Dendritic cell treated with granulocyte-macrophage colony-stimulating factor and Interleukin-4, amounts not matched to agents 40 ng/mL and 50 ng/mL, for 4 days (primary cell): Measurements from ENCODE around the gene FKBP1A.
"Not testable (repeated sequence)": the region's sequence is repeated elsewhere in the genome, so short reads cannot be mapped to it uniquely, and the experiment has no call there.

Experiments used
- H3K27ac Mint-ChIP-seq: one replicate; pipeline ENCODE4 v1.8.0; 2022; ENCODE audit warnings: mild to moderate bottlenecking, mixed read lengths
- H3K27me3 Mint-ChIP-seq: one replicate; pipeline ENCODE4 v1.8.0; 2022; ENCODE audit warnings: mild to moderate bottlenecking, mixed read lengths
- H3K36me3 Mint-ChIP-seq: one replicate; pipeline ENCODE4 v1.8.0; 2022; ENCODE audit warnings: low read depth, mixed read lengths
- H3K4me1 Mint-ChIP-seq: one replicate; pipeline ENCODE4 v1.8.0; 2022; ENCODE audit warnings: low read depth, mixed read lengths
- H3K4me3 Mint-ChIP-seq: one replicate; pipeline ENCODE4 v1.8.0; 2022; ENCODE audit warnings: mild to moderate bottlenecking, moderate library complexity, mixed read lengths
- H3K9me3 Mint-ChIP-seq: one replicate; pipeline ENCODE4 v1.8.0; 2022; ENCODE audit warnings: mixed read lengths
- intact Hi-C: fragments of 100-400 bp; cut with micrococcal nuclease; formaldehyde crosslinking; loops from one replicate; pipeline ENCODE4 v1.15.0; 2022

The FKBP1A gene

GRCh38 chr20:1357921-1358671 lies 34.8 kb downstream of the FKBP1A start:
- Mint-ChIP-seq H3K9me3 (peaks cover 20% of the 10 kb centered on the region), H3K27ac (no peak overlapping the region), H3K4me3 (no peak overlapping the region), H3K27me3 (no peaks in the 10 kb centered on the region), H3K4me1 (peaks cover 14% of the 10 kb centered on the region), H3K36me3 (peaks cover 99% of the 10 kb centered on the region)
- intact Hi-C loops, result no loop called here

GRCh38 chr20:1353956-1354355 lies 38.9 kb downstream of the FKBP1A start:
- Mint-ChIP-seq H3K27ac (no peak overlapping the region), H3K27me3 (no peaks in the 10 kb centered on the region), H3K9me3 (peaks cover 45% of the 10 kb centered on the region), H3K36me3 (peaks cover 87% of the 10 kb centered on the region), H3K4me1 (no peaks in the 10 kb centered on the region), H3K4me3 (no peak overlapping the region)
- intact Hi-C loops, result no loop called here

- Mint-ChIP-seq H3K4me3 (no peak overlapping the region), H3K9me3 (peaks cover 28% of the 10 kb centered on the region), H3K27me3 (no peaks in the 10 kb centered on the region), H3K27ac (no peak overlapping the region), H3K36me3 (peaks cover 17% of the 10 kb centered on the region), H3K4me1 (peaks cover 6% of the 10 kb centered on the region)
- intact Hi-C loops, result no loop called here
Observed at GRCh38 chr20:1346315-1346969, 46.4 kb downstream of the FKBP1A start.

- intact Hi-C loops, result no loop called here
- Mint-ChIP-seq H3K36me3 (peaks cover 10% of the 10 kb centered on the region), H3K4me3 (no peak overlapping the region), H3K4me1 (peaks cover 6% of the 10 kb centered on the region), H3K9me3 (peaks cover 21% of the 10 kb centered on the region), H3K27me3 (no peaks in the 10 kb centered on the region), H3K27ac (no peak overlapping the region)
Observed at GRCh38 chr20:1345756-1346093, 47.1 kb downstream of the FKBP1A start.

GRCh38 chr20:1345030-1345755 lies 47.7 kb downstream of the FKBP1A start:
- H3K27me3 Mint-ChIP-seq, result no peaks in the 10 kb centered on the region

GRCh38 chr20:1343446-1344124 lies 49.3 kb downstream of the FKBP1A start:
- H3K27ac Mint-ChIP-seq, H3K36me3 Mint-ChIP-seq, H3K4me1 Mint-ChIP-seq, H3K4me3 Mint-ChIP-seq, intact Hi-C loops, H3K27me3 Mint-ChIP-seq: not testable (repeated sequence)
- H3K9me3 Mint-ChIP-seq, result peaks cover 11% of the 10 kb centered on the region

More at GRCh38 chr20:1345030-1345755, 47.7 kb downstream of the FKBP1A start:
- Mint-ChIP-seq H3K9me3 (peaks cover 18% of the 10 kb centered on the region), H3K27ac (no peak overlapping the region), H3K36me3 (peaks cover 10% of the 10 kb centered on the region), H3K4me1 (peaks cover 6% of the 10 kb centered on the region), H3K4me3 (no peak overlapping the region)
- intact Hi-C loops, result no loop called here

GRCh38 chr20:1341561-1342265 lies 51.1 kb downstream of the FKBP1A start:
- Mint-ChIP-seq H3K27me3 (peaks cover 8% of the 10 kb centered on the region), H3K9me3 (no peaks in the 10 kb centered on the region), H3K36me3 (peaks cover 9% of the 10 kb centered on the region), H3K4me1 (peaks cover 25% of the 10 kb centered on the region), H3K27ac (no peak overlapping the region), H3K4me3 (no peak overlapping the region)
- intact Hi-C loops, result no loop called here

- intact Hi-C loops, result no loop called here
- peaks cover 8% of the 10 kb centered on the region for H3K27me3 Mint-ChIP-seq
- no peak overlapping the region for H3K4me3 Mint-ChIP-seq
- no peak overlapping the region for H3K27ac Mint-ChIP-seq
- H3K36me3 Mint-ChIP-seq, result peaks cover 12% of the 10 kb centered on the region
- no peaks in the 10 kb centered on the region for H3K9me3 Mint-ChIP-seq
- H3K4me1 Mint-ChIP-seq, result peaks cover 48% of the 10 kb centered on the region
Observed at GRCh38 chr20:1338801-1339200, 54.1 kb downstream of the FKBP1A start.

- Mint-ChIP-seq H3K27ac (no peak overlapping the region), H3K4me3 (no peak overlapping the region), H3K27me3 (peaks cover 8% of the 10 kb centered on the region), H3K36me3 (peaks cover 18% of the 10 kb centered on the region), H3K9me3 (no peaks in the 10 kb centered on the region), H3K4me1 (peaks cover 55% of the 10 kb centered on the region)
- intact Hi-C loops, result no loop called here
Observed at GRCh38 chr20:1338096-1338495, 54.8 kb downstream of the FKBP1A start.

GRCh38 chr20:1337441-1337840 lies 55.4 kb downstream of the FKBP1A start:
- peaks cover 61% of the 10 kb centered on the region for H3K4me1 Mint-ChIP-seq

GRCh38 chr20:1336699-1337367 lies 56.0 kb downstream of the FKBP1A start:
- peaks cover 23% of the 10 kb centered on the region for H3K36me3 Mint-ChIP-seq
- intact Hi-C loops, result no loop called here
- H3K4me1 Mint-ChIP-seq, result peaks cover 61% of the 10 kb centered on the region
- peaks cover 8% of the 10 kb centered on the region for H3K27me3 Mint-ChIP-seq
- H3K9me3 Mint-ChIP-seq, result no peaks in the 10 kb centered on the region
- no peak overlapping the region for H3K4me3 Mint-ChIP-seq
- H3K27ac Mint-ChIP-seq, result peak overlapping the region; percentile 41

More at GRCh38 chr20:1337441-1337840, 55.4 kb downstream of the FKBP1A start:
- intact Hi-C loops, result no loop called here
- Mint-ChIP-seq H3K36me3 (peaks cover 18% of the 10 kb centered on the region), H3K9me3 (no peaks in the 10 kb centered on the region), H3K27me3 (peaks cover 8% of the 10 kb centered on the region), H3K4me3 (no peak overlapping the region), H3K27ac (no peak overlapping the region)

GRCh38 chr20:1335961-1336698 lies 56.7 kb downstream of the FKBP1A start:
- Mint-ChIP-seq H3K4me1 (peaks cover 65% of the 10 kb centered on the region), H3K4me3 (no peak overlapping the region), H3K27ac (peak overlapping the region; percentile 41), H3K36me3 (peaks cover 30% of the 10 kb centered on the region), H3K27me3 (peaks cover 8% of the 10 kb centered on the region), H3K9me3 (no peaks in the 10 kb centered on the region)
- intact Hi-C loops, result no loop called here
